ENCODE data around the gene CDC42EP4.

DNA sequence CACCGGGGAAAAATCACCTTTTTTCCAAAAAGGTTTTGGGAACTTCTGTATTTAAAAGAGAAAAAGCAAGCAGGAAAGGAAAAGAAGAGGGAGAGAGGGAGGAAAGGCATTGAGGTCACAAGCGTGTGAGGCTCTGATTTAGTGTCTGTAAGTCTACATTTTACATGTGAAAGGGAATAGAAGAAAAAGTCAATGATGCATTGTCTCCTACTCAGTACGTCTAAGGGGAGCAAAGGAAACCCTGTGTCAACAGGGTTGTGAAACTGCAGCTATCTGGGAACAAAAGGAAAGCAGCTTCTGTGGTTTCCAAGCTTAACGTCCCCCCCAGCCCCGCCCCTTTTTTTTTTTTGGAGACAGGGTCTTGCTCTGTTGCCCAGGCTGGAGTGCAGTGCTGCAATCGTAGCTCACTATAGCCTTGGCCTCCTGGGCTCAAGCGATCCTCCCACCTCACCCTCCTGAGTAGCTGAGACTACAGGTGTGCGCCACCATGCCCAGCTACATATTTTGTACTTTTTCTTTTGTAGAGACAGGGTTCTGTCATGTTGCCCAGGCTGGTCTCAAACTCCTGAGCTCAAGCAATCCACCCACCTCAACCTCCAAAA lies 1.8 kb upstream of the CDC42EP4 start:
- TF ChIP-seq, protein P1, sequence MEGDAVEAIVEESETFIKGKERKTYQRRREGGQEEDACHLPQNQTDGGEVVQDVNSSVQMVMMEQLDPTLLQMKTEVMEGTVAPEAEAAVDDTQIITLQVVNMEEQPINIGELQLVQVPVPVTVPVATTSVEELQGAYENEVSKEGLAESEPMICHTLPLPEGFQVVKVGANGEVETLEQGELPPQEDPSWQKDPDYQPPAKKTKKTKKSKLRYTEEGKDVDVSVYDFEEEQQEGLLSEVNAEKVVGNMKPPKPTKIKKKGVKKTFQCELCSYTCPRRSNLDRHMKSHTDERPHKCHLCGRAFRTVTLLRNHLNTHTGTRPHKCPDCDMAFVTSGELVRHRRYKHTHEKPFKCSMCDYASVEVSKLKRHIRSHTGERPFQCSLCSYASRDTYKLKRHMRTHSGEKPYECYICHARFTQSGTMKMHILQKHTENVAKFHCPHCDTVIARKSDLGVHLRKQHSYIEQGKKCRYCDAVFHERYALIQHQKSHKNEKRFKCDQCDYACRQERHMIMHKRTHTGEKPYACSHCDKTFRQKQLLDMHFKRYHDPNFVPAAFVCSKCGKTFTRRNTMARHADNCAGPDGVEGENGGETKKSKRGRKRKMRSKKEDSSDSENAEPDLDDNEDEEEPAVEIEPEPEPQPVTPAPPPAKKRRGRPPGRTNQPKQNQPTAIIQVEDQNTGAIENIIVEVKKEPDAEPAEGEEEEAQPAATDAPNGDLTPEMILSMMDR (IDR thresholded peaks at IDR 0.05), result no peak
- TF ChIP-seq POLR2AphosphoS5 (IDR thresholded peaks at IDR 0.05) (no peak), POLR2A (IDR thresholded peaks at IDR 0.05) (no peak)

Measured in stomach (tissue), 4 donors.